HEK293T (cell line): ENCODE measurements around the gene ASZ1.

Experiments
- BHLHE40 ChIP-seq: fragments of 450-650 bp; IDR thresholded peaks from 2 replicates; pipeline ENCODE4 v1.6.1; 2016; ENCODE audit warnings: mild to moderate bottlenecking, moderate library complexity, borderline replicate concordance
- CTBP1 ChIP-seq: fragments of 450-650 bp; IDR thresholded peaks from 2 replicates; pipeline ENCODE4 v1.6.1; 2016; ENCODE audit warnings: borderline replicate concordance
- ELF4 ChIP-seq: fragments of 450-650 bp; IDR thresholded peaks from 2 replicates; pipeline ENCODE4 v1.6.1; 2017; ENCODE audit warnings: antibody characterized with exemption
- FOXA1 ChIP-seq: fragments of 450-650 bp; IDR thresholded peaks from 2 replicates; pipeline ENCODE4 v1.6.1; 2016; ENCODE audit warnings: mild to moderate bottlenecking
- FOXK2 ChIP-seq: fragments of 450-650 bp; IDR thresholded peaks from 2 replicates; pipeline ENCODE4 v1.6.1; 2016; ENCODE audit warnings: mild to moderate bottlenecking
- FOXM1 ChIP-seq: fragments of 450-650 bp; IDR thresholded peaks from 2 replicates; pipeline ENCODE4 v1.6.1; 2017; ENCODE audit warnings: mild to moderate bottlenecking, borderline replicate concordance
- HDGF ChIP-seq: fragments of 450-650 bp; IDR thresholded peaks from 2 replicates; pipeline ENCODE4 v1.6.1; 2017; ENCODE audit warnings: antibody characterized with exemption, borderline replicate concordance
- NFRKB ChIP-seq: fragments of 450-650 bp; IDR thresholded peaks from 2 replicates; pipeline ENCODE4 v1.6.1; 2016; ENCODE audit warnings: mild to moderate bottlenecking, moderate library complexity
- SP1 ChIP-seq: fragments of 450-650 bp; IDR thresholded peaks from 2 replicates; pipeline ENCODE4 v1.6.1; 2017
- SUZ12 ChIP-seq: fragments of 450-650 bp; IDR thresholded peaks from 2 replicates; pipeline ENCODE4 v1.6.1; 2016; ENCODE audit warnings: mild to moderate bottlenecking
- ZNF384 ChIP-seq: fragments of 450-650 bp; IDR thresholded peaks from 2 replicates; pipeline ENCODE4 v1.6.1; 2016

GRCh38 chr7:117325836-117326235 is 101.5 kb downstream of the ASZ1 start:
- TF ChIP-seq SP1 (no peak), HDGF (no peak), ELF4 (no peak), ZNF384 (no peak), SUZ12 (no peak), FOXK2 (no peak), BHLHE40 (no peak), NFRKB (no peak), FOXM1 (no peak), CTBP1 (no peak), FOXA1 (no peak)
